ENCODE data around the gene ALCAM. TPM values are rescaled to one million over a fixed set of nuclear protein-coding genes. Genes with fewer than 3 reads are reported as not detected.

ALCAM gene
- total RNA-seq, 4 donors from 2014 or later = 16.8 to 62.0 (median 27.5) TPM

- ATAC-seq = no peak
These were observed 161.2 kb downstream of the ALCAM start for GRCh38 chr3:105527949-105528348.

GRCh38 chr3:105528955-105529354 is 162.2 kb downstream of the ALCAM start:
- TF ChIP-seq CTCF (IDR thresholded peaks at IDR 0.05) (no peak), POLR2AphosphoS5 (IDR thresholded peaks at IDR 0.05) (no peak), POLR2A (IDR thresholded peaks at IDR 0.05) (no peak), EP300 (IDR thresholded peaks at IDR 0.05) (no peak)
- Histone ChIP-seq H3K4me1 (no peaks in the 10 kb centered on the region), H3K27ac (no peak overlapping the region), H3K9me3 (no peaks in the 10 kb centered on the region), H3K4me3 (no peak overlapping the region), H3K27me3 (no peaks in the 10 kb centered on the region), H3K36me3 (peaks cover 0 to 12% of the 10 kb centered on the region in 2 donors)
- ATAC-seq = no peak
- WGBS, 2 donors (ENCODE audit: low coverage in 1 of 2) = 93 to 100% methylated on average over 2 of the region's 2 CpGs

More at GRCh38 chr3:105527949-105528348, 161.2 kb downstream of the ALCAM start:
- no peaks in the 10 kb centered on the region for H3K27me3 ChIP-seq
- no peaks in the 10 kb centered on the region for H3K4me1 ChIP-seq
- peaks cover 0 to 5% of the 10 kb centered on the region in 2 donors for H3K36me3 ChIP-seq
- H3K27ac ChIP-seq = no peak overlapping the region
- WGBS, 2 donors (ENCODE audit: low coverage in 1 of 2) = 52 to 58% methylated on average over 2 to 3 of the region's 3 CpGs
- H3K9me3 ChIP-seq = no peaks in the 10 kb centered on the region
- no peak overlapping the region for H3K4me3 ChIP-seq
- TF ChIP-seq EP300 (IDR thresholded peaks at IDR 0.05) = no peak
- TF ChIP-seq POLR2A (IDR thresholded peaks at IDR 0.05) = no peak
- TF ChIP-seq POLR2AphosphoS5 (IDR thresholded peaks at IDR 0.05) = no peak
- TF ChIP-seq CTCF (IDR thresholded peaks at IDR 0.05) = no peak

- no peaks in the 10 kb centered on the region for H3K4me1 ChIP-seq
- H3K36me3 ChIP-seq = peaks cover 0 to 9% of the 10 kb centered on the region in 2 donors
- H3K9me3 ChIP-seq = no peaks in the 10 kb centered on the region
- TF ChIP-seq CTCF (IDR thresholded peaks at IDR 0.05) (no peak), POLR2AphosphoS5 (IDR thresholded peaks at IDR 0.05) (no peak), EP300 (IDR thresholded peaks at IDR 0.05) (no peak), POLR2A (IDR thresholded peaks at IDR 0.05) (no peak)
- no peak overlapping the region for H3K27ac ChIP-seq
- WGBS, 2 donors (ENCODE audit: low coverage in 1 of 2) = 48 to 67% methylated on average over 1 of the region's 1 CpG
- no peak for ATAC-seq
- H3K27me3 ChIP-seq = no peaks in the 10 kb centered on the region
- no peak overlapping the region for H3K4me3 ChIP-seq
These were observed 162.7 kb downstream of the ALCAM start for GRCh38 chr3:105529456-105529855.

- H3K27ac ChIP-seq = no peak overlapping the region
- H3K27me3 ChIP-seq = no peaks in the 10 kb centered on the region
- peaks cover 0 to 8% of the 10 kb centered on the region in 2 donors for H3K36me3 ChIP-seq
- H3K4me1 ChIP-seq = no peaks in the 10 kb centered on the region
- H3K9me3 ChIP-seq = no peaks in the 10 kb centered on the region
- ATAC-seq = no peak
- TF ChIP-seq CTCF (IDR thresholded peaks at IDR 0.05) (no peak), POLR2A (IDR thresholded peaks at IDR 0.05) (no peak), POLR2AphosphoS5 (IDR thresholded peaks at IDR 0.05) (no peak), EP300 (IDR thresholded peaks at IDR 0.05) (no peak)
- H3K4me3 ChIP-seq = no peak overlapping the region
- WGBS, 2 donors (ENCODE audit: low coverage in 1 of 2) = 100% methylated on average over 2 of the region's 2 CpGs; no CpG with 5 or more reads in 1 of the 2 donors
These were observed 165.5 kb downstream of the ALCAM start for GRCh38 chr3:105532251-105532650.

- Histone ChIP-seq H3K4me3 (no peak overlapping the region), H3K36me3 (peaks cover 0 to 8% of the 10 kb centered on the region in 2 donors), H3K4me1 (no peaks in the 10 kb centered on the region), H3K27ac (no peak overlapping the region), H3K27me3 (no peaks in the 10 kb centered on the region), H3K9me3 (no peaks in the 10 kb centered on the region)
- TF ChIP-seq POLR2A (IDR thresholded peaks at IDR 0.05) (no peak), EP300 (IDR thresholded peaks at IDR 0.05) (no peak), CTCF (IDR thresholded peaks at IDR 0.05) (no peak), POLR2AphosphoS5 (IDR thresholded peaks at IDR 0.05) (no peak)
- WGBS, 2 donors (ENCODE audit: low coverage in 1 of 2) = 91 to 100% methylated on average over 1 to 3 of the region's 3 CpGs
- ATAC-seq = no peak
These were observed 167.3 kb downstream of the ALCAM start for GRCh38 chr3:105533960-105534359.
